RWPE2 (cell line): ENCODE data around the gene ZFR.

Source experiments
- ATAC-seq: fragments of 200-7000 bp; cut with Tn5 transposase; 3 replicates; pipeline ENCODE4 v1.9.1; 2021; ENCODE audit warnings: low read depth
- DNase-seq: peaks from one replicate; pipeline ENCODE4 v3.0.0-alpha.2; 2020; ENCODE audit warnings: low spot score
- H3K27ac ChIP-seq: fragments of 450-650 bp; 2 replicates; pipeline ENCODE4 v1.5.1; 2017; ENCODE audit warnings: mild to moderate bottlenecking; ENCODE audit not compliant: poor library complexity, severe bottlenecking
- H3K27me3 ChIP-seq: fragments of 250-450 bp; sonication (Bioruptor Pico); 2 replicates; pipeline ENCODE4 v1.5.1; 2021; ENCODE audit warnings: mild to moderate bottlenecking, moderate library complexity; ENCODE audit not compliant: insufficient read depth, poor library complexity, severe bottlenecking
- H3K36me3 ChIP-seq: fragments of 250-450 bp; sonication (Bioruptor Pico); 2 replicates; pipeline ENCODE4 v1.5.1; 2020; ENCODE audit warnings: low read depth, mild to moderate bottlenecking, moderate library complexity
- H3K4me1 ChIP-seq: fragments of 250-450 bp; sonication (Bioruptor Pico); 2 replicates; pipeline ENCODE4 v1.5.1; 2021; ENCODE audit warnings: mild to moderate bottlenecking, moderate library complexity; ENCODE audit not compliant: insufficient read depth, poor library complexity, severe bottlenecking
- H3K4me3 ChIP-seq: fragments of 250-450 bp; sonication (Bioruptor Pico); 2 replicates; pipeline ENCODE4 v1.5.1; 2021; ENCODE audit warnings: mild to moderate bottlenecking, moderate library complexity; ENCODE audit not compliant: severe bottlenecking
- H3K9me3 ChIP-seq: fragments of 250-450 bp; sonication (Bioruptor Pico); 2 replicates; pipeline ENCODE4 v1.5.1; 2021; ENCODE audit warnings: mild to moderate bottlenecking, moderate library complexity; ENCODE audit not compliant: severe bottlenecking
- CTCF ChIP-seq: fragments of 450-650 bp; IDR thresholded peaks from one replicate; pipeline ENCODE4 v1.5.1; 2017; ENCODE audit warnings: mild to moderate bottlenecking, moderate library complexity; ENCODE audit not compliant: poor library complexity, severe bottlenecking

Gene ZFR

GRCh38 chr5:32461441-32462120 is 17.0 kb upstream of the ZFR start:
- peaks cover 4% of the 10 kb centered on the region for H3K27me3 ChIP-seq
- no peaks in the 10 kb centered on the region for H3K36me3 ChIP-seq
- H3K4me3 ChIP-seq: no peak overlapping the region
- no peaks in the 10 kb centered on the region for H3K4me1 ChIP-seq
- no peaks in the 10 kb centered on the region for H3K9me3 ChIP-seq
- no peak for TF ChIP-seq CTCF
- no peak for ATAC-seq
- no peak for DNase-seq
- H3K27ac ChIP-seq: no peak overlapping the region

- Histone ChIP-seq H3K27ac (no peak overlapping the region), H3K9me3 (no peaks in the 10 kb centered on the region), H3K36me3 (no peaks in the 10 kb centered on the region), H3K4me1 (no peaks in the 10 kb centered on the region), H3K4me3 (no peak overlapping the region), H3K27me3 (peaks cover 4% of the 10 kb centered on the region)
- ATAC-seq (no peak), DNase-seq (no peak)
- TF ChIP-seq CTCF: no peak
Measured at GRCh38 chr5:32460702-32461101, 16.2 kb upstream of the ZFR start.

DNA sequence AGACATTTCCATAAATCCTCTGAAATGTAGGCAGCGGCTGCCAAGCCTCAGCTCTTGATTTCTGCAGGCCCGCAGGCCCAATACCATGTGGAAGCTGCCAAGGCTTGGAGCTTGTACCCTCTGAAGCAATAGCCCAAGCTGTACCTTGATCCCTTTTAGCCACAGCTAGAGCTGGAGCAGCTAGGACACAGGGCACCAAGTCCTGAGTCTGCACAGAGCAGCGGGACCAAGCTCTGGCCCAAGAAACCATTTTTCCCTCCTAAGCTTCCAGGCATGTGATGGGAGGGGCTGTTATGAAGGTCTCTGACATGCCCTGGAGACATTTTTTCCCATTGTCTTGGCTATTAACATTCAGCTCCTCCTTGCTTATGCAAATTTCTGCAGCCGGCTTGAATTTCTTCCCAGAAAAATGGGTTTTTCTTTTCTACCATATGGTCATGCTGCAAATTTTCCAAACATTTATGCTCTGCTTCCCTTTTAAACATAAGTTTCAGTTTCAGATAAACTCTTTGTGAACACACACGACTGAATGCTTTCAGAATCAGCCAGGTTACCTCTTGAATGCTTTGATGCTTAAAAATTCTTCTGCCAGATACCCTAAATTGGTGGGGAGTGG is 14.4 kb upstream of the ZFR start:
- peaks cover 4% of the 10 kb centered on the region for H3K27me3 ChIP-seq
- no peak for ATAC-seq
- DNase-seq: no peak
- H3K9me3 ChIP-seq: no peaks in the 10 kb centered on the region
- H3K27ac ChIP-seq: no peak overlapping the region
- H3K36me3 ChIP-seq: no peaks in the 10 kb centered on the region
- no peaks in the 10 kb centered on the region for H3K4me1 ChIP-seq
- no peak for TF ChIP-seq CTCF
- no peak overlapping the region for H3K4me3 ChIP-seq

GRCh38 chr5:32455311-32455710 is 10.8 kb upstream of the ZFR start:
- no peak for DNase-seq
- no peak overlapping the region for H3K27ac ChIP-seq
- H3K4me3 ChIP-seq: no peak overlapping the region
- H3K27me3 ChIP-seq: peaks cover 4% of the 10 kb centered on the region
- no peaks in the 10 kb centered on the region for H3K4me1 ChIP-seq
- H3K36me3 ChIP-seq: no peaks in the 10 kb centered on the region
- ATAC-seq: no peak
- no peaks in the 10 kb centered on the region for H3K9me3 ChIP-seq
- TF ChIP-seq CTCF: no peak

DNA sequence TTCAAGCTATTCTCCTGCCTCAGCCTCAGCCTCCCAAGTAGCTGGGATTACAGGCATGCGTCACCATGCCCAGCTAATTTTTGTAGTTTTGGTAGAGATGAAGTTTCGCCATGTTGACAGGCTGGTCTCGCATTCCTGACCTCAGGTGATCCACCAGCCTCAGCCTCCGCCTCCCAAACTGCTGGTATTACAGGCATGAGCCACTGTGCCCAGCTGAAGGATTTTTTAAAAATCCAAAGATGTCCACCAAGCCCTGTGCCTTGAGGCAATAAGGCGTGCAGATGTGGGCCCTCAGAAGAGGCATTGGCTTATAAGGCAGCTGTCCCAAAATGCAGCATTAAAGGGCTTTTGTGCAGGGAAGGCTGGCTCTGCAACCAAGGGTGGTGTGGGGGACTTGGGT is 10.3 kb upstream of the ZFR start:
- Histone ChIP-seq H3K9me3 (no peaks in the 10 kb centered on the region), H3K4me1 (no peaks in the 10 kb centered on the region), H3K27me3 (peaks cover 4% of the 10 kb centered on the region), H3K36me3 (no peaks in the 10 kb centered on the region), H3K27ac (no peak overlapping the region), H3K4me3 (no peak overlapping the region)
- no peak for ATAC-seq
- no peak for DNase-seq
- TF ChIP-seq CTCF: no peak
